Astrocyte (in vitro differentiated cells and primary cell): Measurements from ENCODE around the gene VTCN1.
"Not testable (repeated sequence)": the region's sequence is repeated elsewhere in the genome, so short reads cannot be mapped to it uniquely, and the experiment has no call there.

Source experiments
- EZH2 ChIP-seq: IDR thresholded peaks from 2 replicates; pipeline ENCODE4 v1.6.1; 2012; ENCODE audit warnings: mild to moderate bottlenecking, low read length, inconsistent platforms; ENCODE audit not compliant: insufficient read depth
- TF ChIP-seq, protein P1 (sequence below): IDR thresholded peaks from 2 replicates; pipeline ENCODE4 v1.5.1; 2011; ENCODE audit warnings: low read depth, mild to moderate bottlenecking, inconsistent platforms, low read length, moderate library complexity; ENCODE audit not compliant: insufficient read depth

DNA sequence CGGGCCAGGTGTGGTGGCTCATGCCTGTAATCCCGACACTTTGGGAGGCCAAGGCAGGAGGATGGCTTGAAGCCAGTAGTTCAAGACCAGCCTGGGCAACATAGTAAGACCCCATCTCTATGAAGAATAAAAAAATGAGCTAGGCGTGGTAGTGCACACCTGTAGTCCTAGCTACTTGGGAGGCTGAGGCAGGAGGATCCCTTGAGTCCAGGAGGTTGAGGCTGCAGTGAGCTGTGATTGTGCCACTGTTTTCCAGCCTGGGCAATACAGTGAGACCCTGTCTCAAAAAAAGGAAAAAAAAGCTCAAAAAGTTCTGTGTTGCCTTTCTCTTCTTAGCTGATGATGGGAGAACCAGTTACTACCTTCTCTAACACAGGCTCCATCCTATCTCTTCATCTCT is 108.9 kb downstream of the VTCN1 start:
- TF ChIP-seq, protein P1, sequence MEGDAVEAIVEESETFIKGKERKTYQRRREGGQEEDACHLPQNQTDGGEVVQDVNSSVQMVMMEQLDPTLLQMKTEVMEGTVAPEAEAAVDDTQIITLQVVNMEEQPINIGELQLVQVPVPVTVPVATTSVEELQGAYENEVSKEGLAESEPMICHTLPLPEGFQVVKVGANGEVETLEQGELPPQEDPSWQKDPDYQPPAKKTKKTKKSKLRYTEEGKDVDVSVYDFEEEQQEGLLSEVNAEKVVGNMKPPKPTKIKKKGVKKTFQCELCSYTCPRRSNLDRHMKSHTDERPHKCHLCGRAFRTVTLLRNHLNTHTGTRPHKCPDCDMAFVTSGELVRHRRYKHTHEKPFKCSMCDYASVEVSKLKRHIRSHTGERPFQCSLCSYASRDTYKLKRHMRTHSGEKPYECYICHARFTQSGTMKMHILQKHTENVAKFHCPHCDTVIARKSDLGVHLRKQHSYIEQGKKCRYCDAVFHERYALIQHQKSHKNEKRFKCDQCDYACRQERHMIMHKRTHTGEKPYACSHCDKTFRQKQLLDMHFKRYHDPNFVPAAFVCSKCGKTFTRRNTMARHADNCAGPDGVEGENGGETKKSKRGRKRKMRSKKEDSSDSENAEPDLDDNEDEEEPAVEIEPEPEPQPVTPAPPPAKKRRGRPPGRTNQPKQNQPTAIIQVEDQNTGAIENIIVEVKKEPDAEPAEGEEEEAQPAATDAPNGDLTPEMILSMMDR: not testable (repeated sequence)
- TF ChIP-seq EZH2: not testable (repeated sequence)
